Upper lobe of left lung (tissue), 4 donors: Measurements from ENCODE around the gene ARRDC4.

ENCODE experiments used
- POLR2A ChIP-seq, 4 donors: fragments of 450-650 bp; IDR thresholded peaks; one replicate each; pipeline ENCODE4 v1.5.1; 2016 to 2017; ENCODE audit warnings: antibody characterized with exemption in 4 of 4, mild to moderate bottlenecking in 2 of 4
- TF ChIP-seq, protein P1 (sequence below), 6 experiments: fragments of 450-650 bp in 4 of 6; fragments of 200-600 bp in 2 of 6; sonication (generic) in 2 of 6; IDR thresholded peaks; one replicate each; pipeline ENCODE4 v1.5.1; 2016 to 2019; ENCODE audit warnings: antibody characterized with exemption in 6 of 6

DNA sequence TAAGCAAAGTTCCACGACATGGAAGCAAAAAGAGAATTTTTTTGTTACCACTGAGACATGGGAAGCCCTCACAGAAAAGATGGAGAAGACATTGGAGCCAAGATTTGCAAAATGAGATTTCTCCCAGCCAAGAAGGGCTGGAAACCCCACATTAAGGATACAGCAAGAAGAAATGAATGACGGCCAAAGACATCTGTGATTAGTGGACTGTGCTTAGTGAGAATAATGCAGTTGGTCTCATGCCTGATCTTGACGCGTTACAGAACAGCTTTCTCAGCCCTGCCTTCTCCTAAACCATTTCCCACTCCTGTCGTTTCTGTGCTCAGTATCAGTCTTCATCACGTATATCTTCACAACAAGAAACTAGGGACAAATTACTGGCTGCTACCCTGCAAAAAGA is 45.8 kb upstream of the ARRDC4 start:
- TF ChIP-seq POLR2A (IDR thresholded peaks at IDR 0.05) = no peak
- TF ChIP-seq, protein P1, sequence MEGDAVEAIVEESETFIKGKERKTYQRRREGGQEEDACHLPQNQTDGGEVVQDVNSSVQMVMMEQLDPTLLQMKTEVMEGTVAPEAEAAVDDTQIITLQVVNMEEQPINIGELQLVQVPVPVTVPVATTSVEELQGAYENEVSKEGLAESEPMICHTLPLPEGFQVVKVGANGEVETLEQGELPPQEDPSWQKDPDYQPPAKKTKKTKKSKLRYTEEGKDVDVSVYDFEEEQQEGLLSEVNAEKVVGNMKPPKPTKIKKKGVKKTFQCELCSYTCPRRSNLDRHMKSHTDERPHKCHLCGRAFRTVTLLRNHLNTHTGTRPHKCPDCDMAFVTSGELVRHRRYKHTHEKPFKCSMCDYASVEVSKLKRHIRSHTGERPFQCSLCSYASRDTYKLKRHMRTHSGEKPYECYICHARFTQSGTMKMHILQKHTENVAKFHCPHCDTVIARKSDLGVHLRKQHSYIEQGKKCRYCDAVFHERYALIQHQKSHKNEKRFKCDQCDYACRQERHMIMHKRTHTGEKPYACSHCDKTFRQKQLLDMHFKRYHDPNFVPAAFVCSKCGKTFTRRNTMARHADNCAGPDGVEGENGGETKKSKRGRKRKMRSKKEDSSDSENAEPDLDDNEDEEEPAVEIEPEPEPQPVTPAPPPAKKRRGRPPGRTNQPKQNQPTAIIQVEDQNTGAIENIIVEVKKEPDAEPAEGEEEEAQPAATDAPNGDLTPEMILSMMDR (IDR thresholded peaks at IDR 0.05) = no peak
